T-helper 2 cell treated with Interferon-gamma antibody and Interleukin-4, amounts not matched to agents 5 μg/mL and 100 μg/mL, for 36 hours (primary cell): Measurements from ENCODE around the gene CDH3.

Experiments
- DNase-seq: peaks from one replicate; pipeline ENCODE4 v3.0.0; 2021; ENCODE audit warnings: low spot score
- H3K27ac Mint-ChIP-seq: one replicate; pipeline ENCODE4 v1.8.0; 2021; ENCODE audit warnings: mild to moderate bottlenecking, mixed read lengths
- H3K27me3 Mint-ChIP-seq: one replicate; pipeline ENCODE4 v1.8.0; 2021; ENCODE audit warnings: low read depth, mixed read lengths
- H3K36me3 Mint-ChIP-seq: one replicate; pipeline ENCODE4 v1.8.0; 2021; ENCODE audit warnings: low read depth, mixed read lengths
- H3K4me1 Mint-ChIP-seq: one replicate; pipeline ENCODE4 v1.8.0; 2021; ENCODE audit warnings: low read depth, mixed read lengths
- H3K4me3 Mint-ChIP-seq: one replicate; pipeline ENCODE4 v1.8.0; 2022; ENCODE audit warnings: mild to moderate bottlenecking, moderate library complexity, mixed read lengths
- H3K9me3 Mint-ChIP-seq: one replicate; pipeline ENCODE4 v1.8.0; 2021; ENCODE audit warnings: mixed read lengths

The CDH3 gene

GRCh38 chr16:68659412-68660358 is 14.6 kb downstream of the CDH3 start:
- no peak overlapping the region for H3K27ac Mint-ChIP-seq

GRCh38 chr16:68660359-68660795 is 15.3 kb downstream of the CDH3 start:
- DNase-seq: no peak
- Mint-ChIP-seq H3K4me1 (no peaks in the 10 kb centered on the region), H3K4me3 (no peak overlapping the region), H3K36me3 (no peaks in the 10 kb centered on the region), H3K27me3 (peaks cover 9% of the 10 kb centered on the region), H3K27ac (no peak overlapping the region), H3K9me3 (no peaks in the 10 kb centered on the region)

More at GRCh38 chr16:68659412-68660358, 14.6 kb downstream of the CDH3 start:
- no peak for DNase-seq
- H3K27me3 Mint-ChIP-seq: peaks cover 9% of the 10 kb centered on the region
- H3K4me3 Mint-ChIP-seq: no peak overlapping the region
- no peaks in the 10 kb centered on the region for H3K36me3 Mint-ChIP-seq
- no peaks in the 10 kb centered on the region for H3K9me3 Mint-ChIP-seq
- H3K4me1 Mint-ChIP-seq: no peaks in the 10 kb centered on the region

GRCh38 chr16:68662035-68662434 is 16.9 kb downstream of the CDH3 start:
- no peak overlapping the region for H3K4me3 Mint-ChIP-seq
- H3K36me3 Mint-ChIP-seq: no peaks in the 10 kb centered on the region
- no peaks in the 10 kb centered on the region for H3K4me1 Mint-ChIP-seq
- DNase-seq: no peak
- H3K27ac Mint-ChIP-seq: no peak overlapping the region
- H3K9me3 Mint-ChIP-seq: no peaks in the 10 kb centered on the region
- H3K27me3 Mint-ChIP-seq: peaks cover 9% of the 10 kb centered on the region

GRCh38 chr16:68664297-68664696 is 19.2 kb downstream of the CDH3 start:
- Mint-ChIP-seq H3K27ac (no peak overlapping the region), H3K4me1 (peaks cover 8% of the 10 kb centered on the region), H3K27me3 (peaks cover 4% of the 10 kb centered on the region), H3K9me3 (no peaks in the 10 kb centered on the region), H3K4me3 (no peak overlapping the region), H3K36me3 (no peaks in the 10 kb centered on the region)
- DNase-seq: no peak

- Mint-ChIP-seq H3K9me3 (no peaks in the 10 kb centered on the region), H3K4me3 (no peak overlapping the region), H3K27ac (no peak overlapping the region), H3K36me3 (no peaks in the 10 kb centered on the region), H3K4me1 (peaks cover 8% of the 10 kb centered on the region), H3K27me3 (no peaks in the 10 kb centered on the region)
- DNase-seq: no peak
These were observed 20.4 kb downstream of the CDH3 start for GRCh38 chr16:68665501-68665900.

- Mint-ChIP-seq H3K4me1 (peaks cover 8% of the 10 kb centered on the region), H3K4me3 (no peak overlapping the region), H3K27ac (no peak overlapping the region), H3K27me3 (peaks cover 3% of the 10 kb centered on the region), H3K9me3 (no peaks in the 10 kb centered on the region), H3K36me3 (no peaks in the 10 kb centered on the region)
- DNase-seq: peak; percentile 50
These were observed 23.2 kb downstream of the CDH3 start for GRCh38 chr16:68668266-68668665.

GRCh38 chr16:68676113-68676860 is 31.2 kb downstream of the CDH3 start:
- no peak for DNase-seq
- Mint-ChIP-seq H3K27ac (no peak overlapping the region), H3K27me3 (peaks cover 3% of the 10 kb centered on the region), H3K9me3 (no peaks in the 10 kb centered on the region), H3K4me1 (no peaks in the 10 kb centered on the region), H3K36me3 (no peaks in the 10 kb centered on the region), H3K4me3 (no peak overlapping the region)

- Mint-ChIP-seq H3K27ac (no peak overlapping the region), H3K36me3 (no peaks in the 10 kb centered on the region), H3K9me3 (no peaks in the 10 kb centered on the region), H3K27me3 (no peaks in the 10 kb centered on the region), H3K4me1 (no peaks in the 10 kb centered on the region), H3K4me3 (no peak overlapping the region)
- no peak for DNase-seq
These were observed 35.9 kb downstream of the CDH3 start for GRCh38 chr16:68681038-68681437.

GRCh38 chr16:68685685-68686478 is 40.8 kb downstream of the CDH3 start:
- Mint-ChIP-seq H3K4me1 (no peaks in the 10 kb centered on the region), H3K27me3 (no peaks in the 10 kb centered on the region), H3K4me3 (no peak overlapping the region), H3K9me3 (no peaks in the 10 kb centered on the region), H3K27ac (no peak overlapping the region), H3K36me3 (no peaks in the 10 kb centered on the region)
- no peak for DNase-seq

GRCh38 chr16:68686905-68687304 is 41.8 kb downstream of the CDH3 start:
- DNase-seq: no peak
- Mint-ChIP-seq H3K27ac (no peak overlapping the region), H3K27me3 (no peaks in the 10 kb centered on the region), H3K9me3 (no peaks in the 10 kb centered on the region), H3K4me3 (no peak overlapping the region), H3K36me3 (no peaks in the 10 kb centered on the region), H3K4me1 (no peaks in the 10 kb centered on the region)

GRCh38 chr16:68689921-68690320 is 44.8 kb downstream of the CDH3 start:
- Mint-ChIP-seq H3K4me1 (no peaks in the 10 kb centered on the region), H3K9me3 (no peaks in the 10 kb centered on the region), H3K27me3 (no peaks in the 10 kb centered on the region), H3K36me3 (no peaks in the 10 kb centered on the region), H3K27ac (no peak overlapping the region), H3K4me3 (no peak overlapping the region)
- DNase-seq: no peak

- no peaks in the 10 kb centered on the region for H3K36me3 Mint-ChIP-seq
- no peak for DNase-seq
- H3K9me3 Mint-ChIP-seq: no peaks in the 10 kb centered on the region
- no peaks in the 10 kb centered on the region for H3K27me3 Mint-ChIP-seq
- no peak overlapping the region for H3K27ac Mint-ChIP-seq
- no peak overlapping the region for H3K4me3 Mint-ChIP-seq
- no peaks in the 10 kb centered on the region for H3K4me1 Mint-ChIP-seq
These were observed 50.5 kb downstream of the CDH3 start for GRCh38 chr16:68695575-68695974.

GRCh38 chr16:68696514-68696913 is 51.4 kb downstream of the CDH3 start:
- H3K4me3 Mint-ChIP-seq: no peak overlapping the region
- H3K9me3 Mint-ChIP-seq: no peaks in the 10 kb centered on the region
- no peaks in the 10 kb centered on the region for H3K27me3 Mint-ChIP-seq

GRCh38 chr16:68698091-68698490 is 53.0 kb downstream of the CDH3 start:
- Mint-ChIP-seq H3K36me3 (no peaks in the 10 kb centered on the region), H3K4me3 (no peak overlapping the region), H3K4me1 (no peaks in the 10 kb centered on the region), H3K27ac (no peak overlapping the region), H3K27me3 (no peaks in the 10 kb centered on the region), H3K9me3 (no peaks in the 10 kb centered on the region)
- DNase-seq: no peak

More at GRCh38 chr16:68696514-68696913, 51.4 kb downstream of the CDH3 start:
- no peak overlapping the region for H3K27ac Mint-ChIP-seq
- H3K4me1 Mint-ChIP-seq: no peaks in the 10 kb centered on the region
- DNase-seq: no peak
- H3K36me3 Mint-ChIP-seq: no peaks in the 10 kb centered on the region
